Measurements from ENCODE around the gene MAOA.

DNA sequence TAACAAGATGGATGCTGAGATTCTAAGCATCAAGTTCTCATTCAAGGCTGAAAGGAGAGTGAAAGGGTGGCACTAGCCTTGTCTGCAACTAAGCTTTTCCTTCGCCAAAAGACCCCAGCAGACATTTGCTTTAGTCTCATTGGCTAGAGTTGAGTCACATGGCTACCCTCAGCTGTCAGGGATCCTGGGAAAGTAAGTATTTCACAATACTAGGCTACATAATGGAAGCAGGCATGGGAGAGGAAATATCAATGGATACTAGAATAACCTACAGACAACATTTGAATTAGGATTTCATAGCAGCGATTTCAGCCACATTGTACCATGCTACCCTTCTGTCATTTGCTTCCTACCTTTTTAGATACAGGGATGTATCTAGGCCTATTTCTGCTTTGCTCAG lies 29.1 kb downstream of the MAOA start:
- no peak for TF ChIP-seq CTCF (IDR thresholded peaks at IDR 0.05; ENCODE audit: poor library complexity)
- TF ChIP-seq EZH2 (IDR thresholded peaks at IDR 0.05; ENCODE audit: borderline replicate concordance): no peak
